ENCODE results near the gene RFK. TPM values are rescaled to one million over a fixed set of nuclear protein-coding genes. Genes with fewer than 3 reads are reported as not detected.

Gene RFK
- total and polyA plus RNA-seq, 2 of the 13 experiments (the other 11 are each of a cell fraction or from before 2014, with no cell fraction given), result 18.2 to 37.2 TPM

DNA sequence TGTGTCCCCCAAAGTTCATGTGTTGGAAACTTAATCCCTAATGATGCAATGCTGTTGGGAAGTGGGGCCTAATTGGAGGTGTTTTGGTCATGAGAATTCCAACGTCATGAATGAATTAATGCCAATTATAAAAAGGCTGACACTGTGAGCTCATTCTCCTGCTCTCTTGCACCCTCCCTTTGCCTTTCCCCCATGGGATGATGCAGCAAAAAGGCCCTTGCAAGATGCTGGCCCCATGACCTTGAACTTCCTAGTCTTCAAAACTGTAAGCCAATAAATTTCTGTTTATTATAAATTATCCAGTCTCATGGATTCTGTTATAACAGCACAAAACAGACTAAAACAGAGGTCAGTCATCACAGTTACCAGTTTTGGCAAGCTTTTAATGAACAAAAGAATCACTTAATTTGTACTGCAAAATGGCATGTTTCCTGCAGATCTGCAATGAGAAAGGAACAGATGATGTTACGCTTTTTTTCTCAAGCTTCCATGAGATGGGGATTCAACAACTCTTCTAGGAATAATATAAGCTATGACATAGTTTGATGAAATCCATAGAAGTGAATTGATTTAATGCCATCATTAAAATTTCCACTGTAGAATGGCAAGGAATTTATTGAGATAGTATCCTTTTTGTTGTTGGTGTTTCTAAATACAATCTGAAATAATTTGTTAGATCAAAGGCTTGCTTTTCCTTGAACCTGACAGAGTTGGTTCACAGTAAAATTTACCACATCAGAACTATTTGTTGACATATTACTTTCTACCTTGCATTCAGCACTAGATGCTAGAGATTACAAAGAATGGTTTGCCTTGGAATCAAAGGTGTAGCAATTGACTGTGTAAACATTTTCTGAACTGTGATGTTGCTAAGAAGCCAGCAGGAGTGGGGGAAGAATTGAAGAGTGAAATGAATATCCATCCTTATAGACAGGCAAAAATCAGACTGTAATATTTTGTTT, 29.3 kb upstream of the RFK start (continued):
- TF ChIP-seq AKNA (CRISPR knock-in tag; IDR thresholded peaks at IDR 0.05; ENCODE audit: borderline replicate concordance), result no peak
- TF ChIP-seq FOXJ3 (CRISPR knock-in tag; IDR thresholded peaks at IDR 0.05; ENCODE audit: borderline replicate concordance), result peak; percentile 85; the same call in 1 of the 2 replicates
- no peak for TF ChIP-seq IRF9 (CRISPR knock-in tag; IDR thresholded peaks at IDR 0.05; ENCODE audit: borderline replicate concordance)
- peak; percentile 45; the same call in 1 of the 2 replicates for TF ChIP-seq NFE2L2 (IDR thresholded peaks at IDR 0.05; ENCODE audit: low read length)
- no peak for TF ChIP-seq ZBTB8A (CRISPR knock-in tag; IDR thresholded peaks at IDR 0.05; ENCODE audit: borderline replicate concordance, low read depth)
- TF ChIP-seq MTA3 (CRISPR knock-in tag; IDR thresholded peaks at IDR 0.05), result no peak
- no peak for TF ChIP-seq MIER2 (CRISPR knock-in tag; IDR thresholded peaks at IDR 0.05)
- no peak for TF ChIP-seq ETS1 (CRISPR knock-in tag; IDR thresholded peaks at IDR 0.05)
- TF ChIP-seq KLF12 (CRISPR knock-in tag; IDR thresholded peaks at IDR 0.05; ENCODE audit: borderline replicate concordance), result no peak
- no peak for TF ChIP-seq MEIS2 (CRISPR knock-in tag; IDR thresholded peaks at IDR 0.05)
- TF ChIP-seq HHEX (CRISPR knock-in tag; IDR thresholded peaks at IDR 0.05), result peak; percentile 78
- TF ChIP-seq ADNP (CRISPR knock-in tag; IDR thresholded peaks at IDR 0.05), result no peak
- 0 out of 2 replicates have a peak, but pooled peaks have one; percentile 31 for TF ChIP-seq NR2C2 (CRISPR knock-in tag; IDR thresholded peaks at IDR 0.05; ENCODE audit: borderline replicate concordance)
- TF ChIP-seq FOSL1 (CRISPR knock-in tag; IDR thresholded peaks at IDR 0.05; ENCODE audit: borderline replicate concordance), result no peak
- no peak for TF ChIP-seq HNF1A (IDR thresholded peaks at IDR 0.05; ENCODE audit: low read depth)
- TF ChIP-seq HNF1A (CRISPR knock-in tag; IDR thresholded peaks at IDR 0.05; ENCODE audit: borderline replicate concordance), result peak; percentile 73; the same call in 1 of the 2 replicates
- no peak for TF ChIP-seq MBNL3 (CRISPR knock-in tag; conservative IDR thresholded peaks at IDR 0.05)

Data from HepG2 (cell line).